ENCODE measurements around the gene TMEM191C.

- no peak for TF ChIP-seq CTCF (IDR thresholded peaks at IDR 0.05)
- TF ChIP-seq POLR2A (IDR thresholded peaks at IDR 0.05; ENCODE audit: low read depth): no peak
These were observed 22.3 kb upstream of the TMEM191C start for GRCh38 chr22:21444701-21445436.
